Fibroblast of peridontal ligament (primary cell): ENCODE results near the gene CREB3.
A peak's percentile ranks its signal among the peaks of the same experiment; 100 is the strongest.

ENCODE experiments used
- DNase-seq: peaks from one replicate; pipeline ENCODE4 v3.0.0-alpha.2; 2010; ENCODE audit errors: extremely low read depth

CREB3 gene, protein sequence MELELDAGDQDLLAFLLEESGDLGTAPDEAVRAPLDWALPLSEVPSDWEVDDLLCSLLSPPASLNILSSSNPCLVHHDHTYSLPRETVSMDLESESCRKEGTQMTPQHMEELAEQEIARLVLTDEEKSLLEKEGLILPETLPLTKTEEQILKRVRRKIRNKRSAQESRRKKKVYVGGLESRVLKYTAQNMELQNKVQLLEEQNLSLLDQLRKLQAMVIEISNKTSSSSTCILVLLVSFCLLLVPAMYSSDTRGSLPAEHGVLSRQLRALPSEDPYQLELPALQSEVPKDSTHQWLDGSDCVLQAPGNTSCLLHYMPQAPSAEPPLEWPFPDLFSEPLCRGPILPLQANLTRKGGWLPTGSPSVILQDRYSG

DNA sequence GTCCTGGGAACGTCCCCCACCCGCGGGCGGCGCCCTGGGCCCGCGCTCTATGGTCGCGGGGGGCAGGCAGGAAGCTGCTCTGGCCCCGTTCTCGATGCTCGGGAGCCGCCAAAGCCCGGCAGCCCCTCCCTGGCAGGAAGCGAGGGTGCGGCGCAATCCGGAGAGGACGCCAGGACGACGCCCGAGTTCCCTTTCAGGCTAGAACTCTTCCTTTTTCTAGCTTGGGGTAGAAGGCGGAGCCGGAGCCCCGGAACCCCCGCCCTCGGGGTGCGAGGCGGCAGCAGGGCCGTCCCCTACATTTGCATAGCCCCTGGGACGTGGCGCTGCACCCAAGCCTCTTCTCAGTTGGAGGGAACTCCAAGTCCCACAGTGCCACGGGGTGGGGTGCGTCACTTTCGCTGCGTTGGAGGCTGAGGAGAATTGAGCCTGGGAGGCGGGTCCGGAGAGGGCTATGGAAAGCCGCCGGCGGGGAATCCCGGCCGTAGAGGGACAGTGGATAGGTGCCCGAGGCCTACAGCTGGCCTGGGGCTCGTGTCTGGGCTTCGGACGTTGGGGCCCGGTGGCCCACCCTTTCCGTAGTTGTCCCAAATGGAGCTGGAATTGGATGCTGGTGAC is at the start of gene CREB3, which contains the start of gene TLN1:
CREB3 (plus strand) TSS at position 482 of the 615 bp plus-strand sequence; CDS start at position 589, 107 bp downstream.
TLN1 (minus strand) TSS at position 11 of the 615 bp plus-strand sequence. CDS start 6,501 bp downstream, outside the sequence.
- DNase-seq: peak; percentile 99

DNA sequence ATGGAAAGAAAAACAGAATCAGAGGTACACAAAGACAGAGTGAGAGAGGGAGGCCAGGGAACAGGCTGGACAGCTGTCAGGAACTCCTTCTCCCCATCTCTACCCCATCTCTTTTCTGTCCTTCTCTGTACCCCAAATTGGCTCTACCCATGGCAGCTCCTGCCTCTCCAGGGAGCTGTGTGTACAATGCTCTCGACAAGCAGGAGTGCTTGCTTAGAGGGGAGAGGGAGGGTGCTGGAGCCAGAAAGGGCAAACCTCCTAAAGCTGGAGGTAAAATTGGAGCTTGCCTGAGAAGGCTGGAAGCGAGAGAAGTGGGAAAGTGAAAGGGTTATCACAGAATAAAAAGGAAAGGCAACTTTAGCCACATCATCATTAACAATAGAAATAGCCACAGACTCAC is 49.1 kb upstream of the CREB3 start:
- DNase-seq: no peak

DNA sequence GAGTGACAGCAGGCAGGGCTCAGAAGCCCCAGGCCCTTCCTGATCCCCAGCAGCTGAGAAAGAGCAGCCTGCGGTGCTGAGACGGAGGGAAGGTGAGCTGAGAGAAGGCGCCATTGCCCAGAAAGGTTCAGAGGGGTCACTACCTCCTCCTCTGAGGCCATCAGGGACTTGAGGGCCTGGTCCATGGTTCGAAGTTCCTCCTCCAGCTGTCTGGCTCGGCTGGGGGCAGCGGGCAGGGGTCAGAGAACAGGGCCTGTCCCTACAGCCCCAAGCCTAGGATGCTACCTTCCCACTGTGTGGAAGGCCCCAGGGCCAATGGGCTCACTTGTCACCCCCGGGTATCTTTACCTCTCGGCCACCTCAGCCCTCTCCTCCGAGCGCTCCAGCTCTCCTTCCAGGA is 47.5 kb upstream of the CREB3 start:
- no peak for DNase-seq

DNA sequence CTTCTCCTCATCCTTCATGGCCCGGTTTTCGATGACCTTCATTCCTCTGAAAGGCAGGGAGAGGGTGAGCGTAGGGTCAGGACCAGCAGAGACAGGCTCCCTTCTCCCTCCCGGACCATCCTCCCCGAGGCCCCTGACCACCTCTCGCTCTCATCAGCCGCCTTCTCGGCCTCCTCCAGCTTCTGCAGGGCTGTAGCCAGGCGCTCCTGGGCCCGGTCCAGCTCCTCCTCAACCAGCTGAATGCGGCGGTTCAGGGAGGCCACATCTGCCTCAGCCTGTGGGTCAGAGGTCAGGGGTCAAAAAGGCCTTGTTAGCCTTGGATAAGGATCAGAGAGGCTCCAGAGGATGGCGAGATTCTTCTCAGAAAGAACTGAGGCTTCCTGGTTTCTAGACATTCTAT is 47.0 kb upstream of the CREB3 start:
- DNase-seq: no peak

DNA sequence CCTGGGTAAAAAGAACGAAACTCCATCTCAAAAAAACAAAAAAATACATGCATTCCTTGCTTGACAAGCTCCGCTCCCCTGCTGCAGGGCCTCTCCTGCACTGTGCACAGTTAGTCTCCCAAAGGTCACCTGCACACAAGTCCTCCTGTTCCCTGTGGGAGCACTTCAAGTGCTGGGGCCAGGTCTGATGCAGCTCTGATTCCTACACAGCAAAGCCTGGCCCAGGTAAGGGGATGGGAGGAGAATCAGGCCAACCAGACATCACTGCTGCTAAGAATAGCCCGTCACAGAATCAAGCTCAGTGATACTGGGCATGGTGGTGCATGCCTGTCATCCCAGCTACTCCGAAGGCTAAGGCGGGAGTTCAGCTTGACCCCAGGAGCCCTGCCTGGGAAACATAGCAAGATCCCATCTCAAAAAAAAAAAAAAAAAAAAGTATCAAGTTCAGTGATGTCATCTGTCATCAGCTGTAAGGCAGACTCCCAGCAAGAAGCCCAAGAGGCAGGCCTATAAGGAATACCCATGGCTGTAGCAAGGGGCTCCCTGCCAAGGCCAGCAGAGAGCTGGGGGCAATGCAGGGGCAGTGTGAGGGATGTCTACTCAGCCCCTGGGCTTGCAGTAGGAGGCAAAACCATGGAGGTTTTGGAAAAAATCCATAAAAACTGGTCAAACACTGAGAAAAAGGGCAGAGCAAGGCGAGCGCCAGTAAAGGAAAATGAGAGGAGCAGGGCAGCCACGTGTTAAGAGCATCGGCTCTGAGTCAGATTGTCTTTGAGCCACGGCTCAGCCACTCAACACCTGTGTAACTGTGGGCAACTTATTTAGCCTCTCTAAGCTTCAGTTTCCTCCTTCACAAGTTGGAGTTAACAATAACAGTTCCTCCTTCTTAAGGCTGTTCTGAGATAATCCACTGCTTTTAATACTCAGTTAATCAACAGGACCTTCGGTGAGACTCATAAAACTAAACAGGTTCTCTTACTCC is 46.0 kb upstream of the CREB3 start:
- DNase-seq: peak; percentile 75

DNA sequence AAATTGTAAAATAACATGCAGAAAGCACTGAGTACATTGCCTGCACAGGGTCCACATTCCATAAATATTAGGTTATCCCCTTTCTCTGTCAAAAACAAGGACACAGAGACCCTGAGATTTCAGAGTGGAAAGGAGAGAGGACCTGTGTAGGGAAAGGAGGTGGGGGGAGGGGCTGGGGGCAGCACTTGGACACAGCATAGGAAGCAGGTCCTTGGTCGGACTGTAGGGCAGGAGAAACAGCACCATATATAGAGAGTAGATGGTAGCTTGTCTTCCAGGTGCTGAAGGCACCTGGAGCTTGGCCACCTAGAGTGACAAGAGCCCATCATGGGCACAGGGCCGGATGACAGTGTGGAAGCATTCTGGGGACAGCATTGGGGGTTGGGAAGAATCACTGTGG is 45.2 kb upstream of the CREB3 start:
- no peak for DNase-seq

DNA sequence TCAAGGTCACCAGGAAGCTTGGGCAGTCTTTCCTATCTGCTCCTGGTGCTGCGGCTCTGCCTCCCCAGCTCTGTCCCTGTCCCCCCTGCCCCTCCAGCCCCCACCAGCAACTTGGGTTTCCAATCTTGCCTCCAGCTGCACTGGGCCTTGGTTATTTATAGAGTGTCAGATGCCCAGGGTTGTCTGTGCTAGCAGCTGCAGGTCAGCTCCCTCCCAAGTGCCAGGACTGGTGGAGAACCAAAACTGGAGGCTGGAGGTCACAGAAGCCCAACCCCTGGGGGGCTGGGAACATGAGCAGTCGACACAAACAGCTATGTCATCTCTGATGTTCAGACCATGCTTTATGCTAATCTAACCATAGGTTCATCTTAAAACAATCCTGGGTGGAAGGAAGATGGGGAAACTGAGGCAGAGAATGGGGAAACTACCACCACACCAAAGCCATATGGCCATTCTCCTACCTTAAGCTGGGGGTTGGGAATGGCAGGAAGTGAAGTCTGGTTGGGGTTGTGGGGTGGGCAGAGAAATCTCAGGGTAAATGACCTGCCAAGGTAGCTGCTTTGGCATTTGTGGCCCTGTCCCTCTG is 44.4 kb upstream of the CREB3 start:
- no peak for DNase-seq

DNA sequence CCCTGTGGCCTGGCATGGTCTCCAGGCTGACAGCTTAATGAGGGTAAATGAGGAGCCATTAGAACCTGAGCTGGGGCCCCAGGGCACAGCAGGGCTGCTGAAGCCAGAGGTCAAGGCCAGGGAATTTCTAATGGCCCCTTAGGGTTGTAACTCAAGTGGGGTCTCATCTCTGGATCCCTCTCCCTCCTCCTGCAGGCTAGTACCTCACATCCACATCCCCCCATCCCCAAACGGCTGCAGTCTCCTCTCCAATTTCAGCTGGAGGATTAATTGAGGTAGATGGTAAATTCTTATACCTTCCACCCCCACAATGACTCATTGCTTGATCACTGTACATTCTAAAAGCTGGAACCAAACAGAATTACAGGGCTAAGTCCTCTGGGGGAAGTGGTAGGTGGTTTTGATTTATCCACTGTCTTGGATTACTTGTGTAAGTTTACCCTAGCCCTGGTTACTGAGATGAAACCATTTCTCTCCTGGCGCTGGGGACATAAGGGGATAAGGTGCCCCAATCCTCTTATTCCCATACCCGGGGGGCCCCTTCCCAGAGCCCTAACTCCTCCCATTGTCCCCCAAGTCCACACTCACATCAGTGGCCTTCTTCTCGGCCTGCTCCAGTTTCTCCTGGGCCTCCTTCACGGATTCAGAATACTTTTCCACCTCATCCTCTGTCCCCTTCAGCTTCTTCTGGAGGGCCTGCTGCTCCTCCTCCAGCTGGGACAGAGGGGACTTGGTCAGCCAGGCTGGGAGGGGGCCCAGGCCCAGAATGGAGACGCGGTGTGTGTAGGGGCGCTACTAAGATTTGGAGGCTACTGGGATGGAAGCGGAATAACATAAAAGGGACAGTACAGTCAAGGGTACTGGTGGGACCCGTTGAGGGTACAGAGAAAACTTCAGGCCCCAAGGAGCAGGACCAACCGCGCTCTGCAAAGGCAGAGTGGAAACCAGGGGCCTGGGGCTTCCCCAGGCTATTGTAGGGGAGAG is 43.6 kb upstream of the CREB3 start:
- peak; percentile 86 for DNase-seq

DNA sequence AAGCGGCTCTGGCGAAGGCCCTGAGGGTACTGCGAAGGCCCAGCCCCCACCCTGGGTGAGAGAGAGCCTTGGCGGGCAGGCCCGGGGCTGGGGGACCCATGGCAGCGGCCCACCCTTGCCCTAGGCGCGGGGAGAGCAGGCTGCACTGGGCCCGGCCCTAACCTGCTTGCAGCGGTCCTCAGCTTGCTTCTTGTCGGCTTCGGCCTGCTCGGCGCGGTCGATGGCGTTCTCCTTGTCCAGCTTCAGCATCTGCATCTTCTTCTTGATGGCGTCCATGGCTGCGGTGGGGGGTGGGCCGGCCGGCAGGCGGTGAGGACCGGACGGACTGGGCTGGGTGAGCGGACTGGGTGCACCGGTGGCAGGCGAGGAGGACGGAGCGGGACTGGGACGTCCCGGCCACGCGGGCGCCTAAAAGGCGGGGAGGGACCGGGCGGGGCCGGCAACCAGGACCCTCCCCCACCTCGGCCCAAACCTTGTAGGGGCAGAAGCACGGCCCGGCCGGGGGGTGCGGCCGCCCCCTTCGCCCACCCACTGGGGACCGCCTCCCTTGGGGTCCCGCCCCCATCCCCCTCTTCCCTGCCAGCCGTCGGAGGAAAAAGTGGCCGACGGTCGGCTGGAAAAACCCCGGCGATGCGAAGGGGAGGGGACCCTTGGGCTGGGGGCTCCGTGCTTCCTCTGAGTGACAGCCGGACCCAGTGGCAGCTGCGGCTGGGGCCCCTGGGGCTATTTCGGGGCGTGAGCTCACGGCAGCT is 42.7 kb upstream of the CREB3 start, which contains the start of gene TPM2:
TPM2 (minus strand) TSS at position 384 of the 752 bp plus-strand sequence; CDS start at position 276, 108 bp downstream.
- DNase-seq: peak; percentile 78

DNA sequence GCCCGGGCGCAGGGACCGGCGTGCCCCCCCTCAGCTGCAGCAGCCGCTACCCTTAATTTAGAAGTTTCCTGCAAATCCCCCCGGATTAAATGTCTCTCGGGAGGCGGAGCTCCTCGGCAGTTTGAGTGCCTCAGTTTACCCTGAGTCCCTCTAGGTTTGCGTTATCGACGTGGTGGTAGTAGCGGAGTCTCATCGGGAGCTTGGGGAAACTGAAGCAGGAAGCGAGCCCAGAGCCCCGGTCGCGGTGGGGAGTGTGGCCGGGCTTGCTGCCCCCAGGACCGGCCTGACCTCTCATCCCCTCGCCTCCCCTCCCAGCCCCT is 42.2 kb upstream of the CREB3 start:
- peak; percentile 52 for DNase-seq

DNA sequence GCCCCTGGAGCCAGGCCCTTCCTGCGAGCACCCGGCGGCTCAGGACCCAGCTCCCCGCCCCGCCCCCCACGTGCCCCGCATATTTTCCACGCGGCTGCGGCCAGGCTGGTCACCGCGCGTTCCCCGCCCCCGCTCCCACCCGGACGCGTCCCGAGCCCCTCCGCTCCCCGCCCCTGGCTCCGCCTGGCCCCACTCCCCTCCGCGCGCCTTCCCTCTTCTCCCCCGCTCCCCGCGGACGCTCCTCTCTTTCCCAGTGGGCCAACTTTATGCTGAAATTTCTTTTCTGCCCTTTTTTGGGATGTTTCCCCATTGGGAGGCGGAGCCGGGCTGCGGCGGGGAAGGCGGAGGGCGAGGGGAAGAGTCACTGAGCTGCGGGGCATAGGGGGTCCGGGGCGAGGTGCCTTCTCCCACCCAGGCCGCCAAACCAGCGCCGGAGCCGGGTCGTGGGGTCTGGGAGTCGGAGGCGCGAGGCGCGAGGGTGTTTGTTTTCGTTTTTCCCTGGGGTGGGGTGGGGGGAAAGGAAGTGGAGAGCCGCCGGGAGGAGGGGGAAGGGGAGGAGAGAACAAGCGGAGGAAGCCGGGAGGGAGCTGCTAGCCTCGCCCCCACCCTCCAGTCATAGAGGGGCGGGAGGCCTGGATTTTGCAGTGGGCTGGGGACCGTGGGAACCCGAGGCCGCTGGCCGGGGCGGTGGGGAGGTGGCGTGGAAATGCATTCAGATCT is 41.7 kb upstream of the CREB3 start:
- peak; percentile 81 for DNase-seq

DNA sequence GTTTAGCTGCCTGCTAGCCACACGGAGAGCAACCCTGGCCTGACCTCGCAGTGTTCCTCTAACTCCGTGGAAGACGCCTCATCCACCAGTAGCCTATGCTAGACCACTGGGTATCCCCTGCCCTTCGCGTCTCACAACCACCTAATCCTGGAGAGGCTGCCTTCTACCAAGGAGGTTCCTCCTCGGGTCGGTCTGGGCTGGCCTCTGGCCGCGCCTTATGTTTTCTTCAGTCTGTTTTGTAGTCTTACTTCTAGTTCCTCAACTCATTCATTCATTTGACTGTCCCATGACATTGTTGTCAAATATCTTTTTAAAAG is 41.2 kb upstream of the CREB3 start:
- no peak for DNase-seq

DNA sequence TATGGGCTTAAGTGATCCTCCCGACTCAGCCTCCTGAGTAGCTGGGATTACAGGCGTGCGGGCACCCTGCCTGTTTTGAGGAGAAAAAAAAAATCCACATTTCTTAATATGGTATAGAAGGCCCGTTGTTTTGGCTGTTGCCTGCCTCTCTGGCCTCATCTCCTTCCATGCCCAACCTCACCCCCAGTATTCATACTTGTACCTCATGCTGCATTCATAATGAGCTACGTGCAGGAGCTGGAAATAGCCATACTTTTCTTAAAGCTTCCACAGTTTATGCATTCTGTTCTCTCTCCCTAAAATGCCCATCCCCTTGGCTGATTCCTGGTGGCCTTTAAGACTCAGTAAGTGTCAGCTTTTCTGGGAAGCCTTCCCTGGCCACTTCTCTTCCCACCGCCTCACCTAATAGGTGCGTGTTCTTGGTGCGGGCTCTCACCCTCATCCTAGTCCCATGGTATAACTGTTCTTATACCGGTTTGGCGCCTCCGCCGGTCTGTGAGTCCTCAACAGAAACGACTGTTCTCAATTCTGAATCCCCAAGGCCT is 40.6 kb upstream of the CREB3 start:
- no peak for DNase-seq

DNA sequence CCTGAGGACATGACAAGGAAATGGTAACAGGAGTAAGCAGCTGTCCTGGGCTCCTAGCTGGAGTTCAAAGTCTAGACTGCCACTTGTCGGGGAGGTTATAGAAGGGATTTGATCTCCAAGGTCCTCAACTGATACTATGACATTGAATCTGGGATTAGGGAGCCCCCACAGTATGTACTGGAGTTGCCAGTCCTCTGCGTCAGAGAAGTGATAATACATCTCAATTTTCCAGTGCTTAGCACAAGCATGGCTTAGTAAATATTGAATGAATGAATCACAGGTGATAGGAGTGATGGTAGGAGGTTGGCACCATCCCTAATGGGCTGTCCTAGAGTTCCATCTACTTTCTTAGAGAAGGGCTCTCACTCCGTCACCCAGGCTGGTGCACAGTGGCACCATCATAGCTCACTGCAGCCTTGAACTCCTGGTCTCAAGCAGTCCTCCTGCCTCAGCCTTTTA is 36.5 kb upstream of the CREB3 start:
- DNase-seq: no peak

DNA sequence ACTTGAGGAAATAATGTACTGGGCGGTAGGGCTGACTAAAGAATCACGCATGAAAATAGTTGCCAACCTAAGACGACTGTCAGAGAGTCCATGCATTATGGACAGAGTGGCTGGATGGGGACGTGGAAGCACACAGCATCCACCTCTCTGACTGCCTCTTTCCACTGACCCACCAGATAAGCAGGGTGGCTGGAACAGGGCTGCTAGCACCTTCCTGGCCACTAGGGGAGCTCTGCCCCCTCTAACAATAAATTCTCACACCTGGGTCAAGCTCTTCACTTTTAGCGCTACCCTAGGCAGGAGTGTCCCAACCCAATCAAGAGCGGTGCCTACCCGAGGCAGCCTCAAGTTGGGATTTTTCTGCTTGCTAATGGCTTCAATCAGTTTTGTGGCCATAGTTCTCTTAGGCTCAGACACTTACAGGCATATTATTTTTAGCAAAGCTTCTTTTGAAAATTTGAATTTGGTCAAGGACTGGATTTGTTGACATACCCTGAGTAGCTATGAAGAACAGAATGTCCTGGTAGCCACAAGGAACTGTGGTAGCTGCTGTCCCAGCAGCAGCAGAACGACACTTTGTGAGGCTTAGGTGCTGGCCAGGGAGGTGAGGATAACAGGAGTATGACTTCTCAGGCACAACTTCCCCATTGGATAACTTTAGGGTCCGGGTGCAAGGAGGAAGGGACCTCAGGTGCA is 35.8 kb upstream of the CREB3 start:
- DNase-seq: peak; percentile 40

DNA sequence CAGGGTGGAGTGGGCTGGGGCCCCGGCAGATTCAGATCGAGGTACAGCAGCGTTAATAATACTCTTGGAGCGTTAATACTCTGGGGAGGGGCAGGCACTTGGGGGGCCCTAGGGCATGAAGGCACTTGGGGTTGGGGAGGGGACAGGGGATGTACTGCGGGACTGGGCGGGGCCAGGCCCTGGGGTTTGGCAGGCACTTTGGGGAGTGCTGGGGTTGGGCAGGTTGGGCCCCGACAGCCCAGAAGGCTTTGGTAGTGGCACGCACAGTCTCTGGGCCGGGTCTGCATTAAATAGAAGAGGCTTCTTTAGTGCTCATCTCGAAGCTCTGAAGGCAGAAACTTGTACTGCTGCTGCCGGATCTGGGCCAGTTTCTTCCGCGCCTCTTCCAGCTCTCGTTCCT is 35.0 kb upstream of the CREB3 start:
- no peak for DNase-seq

DNA sequence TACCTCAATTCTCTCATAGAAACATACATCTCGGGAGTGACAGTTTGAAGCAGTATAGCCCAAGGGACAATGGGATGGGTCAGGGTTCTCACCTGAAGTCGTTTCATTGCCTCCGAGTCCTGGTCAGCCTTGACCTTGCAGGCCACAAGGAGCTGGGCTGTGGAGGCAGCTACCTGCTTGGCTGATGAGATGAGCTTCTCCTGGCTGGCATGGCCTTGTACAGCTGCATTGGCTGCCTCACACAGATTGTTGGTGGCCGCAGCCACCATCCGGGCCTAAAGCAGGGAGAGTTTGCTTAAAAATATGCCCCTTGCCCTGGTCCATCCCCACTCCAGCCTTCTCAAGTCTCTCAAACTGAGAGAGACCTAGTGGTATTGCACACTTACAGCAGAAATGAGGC is 34.2 kb upstream of the CREB3 start:
- DNase-seq: no peak

DNA sequence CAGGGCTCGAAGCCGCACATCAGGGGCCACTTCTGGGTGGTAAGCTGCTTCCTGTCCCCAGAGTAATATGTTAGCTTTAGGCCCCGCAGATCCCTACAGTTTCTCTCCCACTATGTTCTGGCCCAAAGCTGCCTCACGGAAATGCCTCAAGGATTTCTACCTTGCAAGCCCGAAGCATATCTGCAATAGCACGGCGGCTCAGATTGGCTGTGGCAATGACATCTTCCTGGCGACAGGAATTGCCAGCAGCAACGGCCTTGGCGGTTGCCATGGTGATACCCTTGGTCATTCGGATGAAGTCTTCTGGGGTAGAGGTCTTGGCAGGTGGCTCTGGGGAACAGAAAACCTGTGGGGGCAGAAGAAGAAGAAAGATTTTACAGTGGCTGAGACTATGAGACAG is 32.4 kb upstream of the CREB3 start:
- DNase-seq: no peak
